ENCODE results near the gene ALG14.

DNA sequence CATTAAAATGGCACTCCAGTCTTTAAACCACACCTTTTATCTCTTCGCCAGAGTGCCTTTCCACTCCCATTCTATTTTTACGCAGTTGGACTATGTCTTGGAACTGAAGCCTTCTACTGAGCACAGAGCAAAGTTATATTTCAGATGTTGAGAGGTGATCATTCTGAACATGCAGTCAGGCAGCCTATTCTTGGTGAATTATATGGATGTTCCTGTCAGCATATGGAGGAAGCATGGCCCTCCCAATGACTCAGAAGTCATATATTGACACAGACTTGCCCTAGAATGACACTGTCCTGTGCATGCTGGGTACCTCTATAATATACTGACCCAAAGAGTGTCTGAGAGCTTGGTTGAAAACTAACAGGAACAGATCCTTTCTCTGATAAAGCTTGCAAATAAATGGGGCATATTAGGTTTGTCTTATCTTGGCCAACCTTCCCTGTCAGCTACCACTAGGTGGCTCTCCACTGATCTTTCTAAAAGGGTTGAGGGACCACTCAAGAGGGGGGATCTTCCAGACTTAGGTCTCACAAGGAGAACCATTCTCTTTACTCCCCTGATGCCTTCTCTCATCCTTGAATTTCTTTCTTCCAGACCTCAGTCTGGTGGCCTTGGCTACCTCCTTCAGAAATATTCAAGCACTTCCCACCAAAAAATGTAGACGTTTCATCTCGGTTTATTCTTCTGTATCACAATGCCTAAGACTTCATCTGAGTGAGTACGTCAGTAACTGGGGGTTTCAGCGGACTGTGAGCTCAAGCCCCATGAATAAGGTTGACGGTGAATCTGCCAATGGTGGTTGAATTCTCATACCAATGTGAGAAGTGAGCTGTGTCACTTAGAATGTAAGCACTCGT lies 11.8 kb upstream of the ALG14 start:
- peak; percentile 49 for TF ChIP-seq CTCF (conservative IDR thresholded peaks at IDR 0.05; ENCODE audit: low read depth, low read length)
- no peak for TF ChIP-seq POLR2A (IDR thresholded peaks at IDR 0.05; ENCODE audit: low read depth, low read length)
- TF ChIP-seq ELK1 (IDR thresholded peaks at IDR 0.05; ENCODE audit: borderline replicate concordance, low read depth, low read length): no peak
- no peak for TF ChIP-seq BHLHE40 (IDR thresholded peaks at IDR 0.05; ENCODE audit: low read depth, low read length)
- TF ChIP-seq RAD21 (IDR thresholded peaks at IDR 0.05; ENCODE audit: low read length): peak; percentile 32; the same call in 1 of the 2 replicates
- TF ChIP-seq, protein P1, sequence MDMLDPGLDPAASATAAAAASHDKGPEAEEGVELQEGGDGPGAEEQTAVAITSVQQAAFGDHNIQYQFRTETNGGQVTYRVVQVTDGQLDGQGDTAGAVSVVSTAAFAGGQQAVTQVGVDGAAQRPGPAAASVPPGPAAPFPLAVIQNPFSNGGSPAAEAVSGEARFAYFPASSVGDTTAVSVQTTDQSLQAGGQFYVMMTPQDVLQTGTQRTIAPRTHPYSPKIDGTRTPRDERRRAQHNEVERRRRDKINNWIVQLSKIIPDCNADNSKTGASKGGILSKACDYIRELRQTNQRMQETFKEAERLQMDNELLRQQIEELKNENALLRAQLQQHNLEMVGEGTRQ (IDR thresholded peaks at IDR 0.05; ENCODE audit: low read depth, low read length): no peak
